ENCODE measurements around the gene FKBP7. TPM values are rescaled to one million over a fixed set of nuclear protein-coding genes. Genes with fewer than 3 reads are reported as not detected.
A peak's percentile ranks its signal among the peaks of the same experiment; 100 is the strongest.

FKBP7 gene
- total and polyA plus RNA-seq, 5 donors from 2014 or later: 0.42 to 3.1 (median 0.59) TPM

DNA sequence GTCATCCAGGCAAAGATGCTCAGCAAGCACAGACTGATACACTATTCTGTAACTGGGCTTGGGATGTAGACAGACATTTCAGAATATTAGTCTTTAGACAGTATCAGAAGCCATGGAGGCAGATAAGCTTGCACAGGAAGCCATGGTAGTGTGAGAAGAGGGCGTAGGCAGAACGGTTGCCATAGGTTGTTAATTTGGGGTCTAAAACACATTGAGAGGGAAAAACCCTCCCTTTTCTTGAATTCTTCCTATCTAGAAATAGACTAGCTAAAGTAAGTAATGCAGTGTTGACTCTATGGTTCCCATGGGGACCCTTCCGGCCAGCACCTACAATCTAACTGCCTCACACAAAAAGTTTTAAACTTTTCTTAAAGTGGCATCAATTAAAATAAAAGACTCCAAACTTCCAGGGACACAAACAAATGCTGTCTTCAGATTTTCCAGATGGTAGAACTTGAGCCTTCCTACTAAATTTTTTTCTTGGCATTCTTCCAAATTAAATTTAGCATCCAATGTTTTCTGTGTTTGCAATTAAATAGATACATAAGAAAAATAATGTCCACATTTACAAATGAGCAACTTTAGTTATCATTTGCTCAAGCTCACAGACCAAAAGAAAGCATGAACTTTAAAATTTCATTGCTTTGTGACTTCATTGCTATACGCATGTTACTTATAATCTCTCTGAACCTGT lies 29.3 kb downstream of the FKBP7 start:
- DNase-seq (peak in 1 of 3 donors; percentile 6), ATAC-seq (ENCODE audit: low read depth in 2 of 2) (no peak)
- no peaks in the 10 kb centered on the region for H3K9me3 Mint-ChIP-seq
- peaks cover 21% of the 10 kb centered on the region for H3K36me3 Mint-ChIP-seq
- H3K4me1 Mint-ChIP-seq: peaks cover 23 to 46% (median 38%) of the 10 kb centered on the region in 4 donors
- H3K4me1 ChIP-seq (ENCODE audit: control insufficient read depth, insufficient read depth, low read length, poor library complexity, severe bottlenecking): peaks cover 24% of the 10 kb centered on the region
- H3K4me3 ChIP-seq (ENCODE audit: low read depth, low read length): peak overlapping the region; percentile 88
- H3K27ac ChIP-seq (ENCODE audit: insufficient read depth, low read length, poor library complexity, severe bottlenecking): peak overlapping the region; percentile 98
- peak overlapping the region in 2 of 3 donors; percentile 92 to 95 for H3K27ac Mint-ChIP-seq
- H3K27me3 Mint-ChIP-seq: no peaks in the 10 kb centered on the region
- no peaks in the 10 kb centered on the region for H3K27me3 ChIP-seq (ENCODE audit: control insufficient read depth, insufficient read depth, low read length)
- peaks cover 32% of the 10 kb centered on the region for H3K36me3 ChIP-seq (ENCODE audit: control insufficient read depth, insufficient read depth, low read length)
- peak overlapping the region; percentile 90 to 99 (median 95) for H3K4me3 Mint-ChIP-seq
- no peaks in the 10 kb centered on the region for H3K9me3 ChIP-seq (ENCODE audit: control insufficient read depth in 2 of 2, low read length in 2 of 2)

DNA sequence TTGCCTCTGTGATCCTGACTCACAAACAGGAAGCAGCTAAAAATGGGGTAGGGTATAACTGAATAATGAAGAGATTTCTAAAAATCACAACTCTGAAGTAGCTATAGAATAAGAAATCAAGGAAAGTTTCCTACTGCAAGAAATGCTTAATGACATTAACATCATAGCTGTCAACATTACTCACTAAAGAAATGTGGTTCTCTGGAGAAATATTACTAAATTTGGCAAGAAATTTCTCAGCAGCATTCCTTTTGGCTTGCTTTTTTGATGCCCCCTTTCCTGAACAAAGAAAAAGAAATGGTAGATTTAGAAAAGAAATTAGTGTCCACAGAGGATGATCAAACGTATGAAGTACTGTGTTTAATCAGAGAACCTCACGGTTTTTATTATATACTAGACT lies 37.0 kb downstream of the FKBP7 start:
- DNase-seq (no peak), ATAC-seq (ENCODE audit: low read depth in 2 of 2) (no peak)
- Histone ChIP-seq H3K9me3 (ENCODE audit: control insufficient read depth in 2 of 2, low read length in 2 of 2) (no peaks in the 10 kb centered on the region), H3K27ac (ENCODE audit: insufficient read depth, low read length, poor library complexity, severe bottlenecking) (no peak overlapping the region), H3K4me1 (ENCODE audit: control insufficient read depth, insufficient read depth, low read length, poor library complexity, severe bottlenecking) (no peaks in the 10 kb centered on the region), H3K27me3 (ENCODE audit: control insufficient read depth, insufficient read depth, low read length) (no peaks in the 10 kb centered on the region), H3K36me3 (ENCODE audit: control insufficient read depth, insufficient read depth, low read length) (peaks cover 78% of the 10 kb centered on the region), H3K4me3 (ENCODE audit: low read depth, low read length) (no peak overlapping the region)
- Mint-ChIP-seq H3K27me3 (no peaks in the 10 kb centered on the region), H3K4me3 (no peak overlapping the region), H3K27ac (peak overlapping the region in 1 of 3 donors; percentile 3), H3K4me1 (peaks cover 8 to 16% (median 12%) of the 10 kb centered on the region in 4 donors), H3K9me3 (no peaks in the 10 kb centered on the region), H3K36me3 (peaks cover 48% of the 10 kb centered on the region)

DNA sequence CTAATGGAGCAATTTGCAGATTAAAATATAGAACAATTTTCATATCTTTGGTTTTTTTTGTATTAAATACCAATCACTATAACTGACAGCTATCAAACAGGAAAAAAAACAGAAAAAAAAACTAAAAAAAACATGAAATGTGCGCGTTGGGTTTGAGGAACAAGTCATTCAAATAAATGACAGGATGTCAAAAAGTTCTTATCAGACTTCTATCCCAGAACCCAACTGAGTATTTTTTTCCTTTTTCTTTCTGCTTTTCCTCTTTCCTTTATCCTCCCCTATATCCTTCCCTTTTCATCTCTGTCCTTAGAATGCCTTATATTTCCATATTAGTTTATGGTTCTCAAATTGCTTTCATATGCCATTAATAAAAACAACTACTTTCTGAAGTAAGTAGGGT lies 41.7 kb downstream of the FKBP7 start:
- no peaks in the 10 kb centered on the region for H3K9me3 Mint-ChIP-seq
- no peak overlapping the region for H3K27ac ChIP-seq (ENCODE audit: insufficient read depth, low read length, poor library complexity, severe bottlenecking)
- no peak for ATAC-seq (ENCODE audit: low read depth in 2 of 2)
- H3K36me3 ChIP-seq (ENCODE audit: control insufficient read depth, insufficient read depth, low read length): peaks cover 77% of the 10 kb centered on the region
- H3K4me1 ChIP-seq (ENCODE audit: control insufficient read depth, insufficient read depth, low read length, poor library complexity, severe bottlenecking): no peaks in the 10 kb centered on the region
- H3K4me3 Mint-ChIP-seq: no peak overlapping the region
- no peak overlapping the region for H3K4me3 ChIP-seq (ENCODE audit: low read depth, low read length)
- no peaks in the 10 kb centered on the region for H3K27me3 ChIP-seq (ENCODE audit: control insufficient read depth, insufficient read depth, low read length)
- peaks cover 39% of the 10 kb centered on the region for H3K36me3 Mint-ChIP-seq
- H3K4me1 Mint-ChIP-seq: peaks cover 0 to 3% (median 0%) of the 10 kb centered on the region in 4 donors
- no peaks in the 10 kb centered on the region for H3K27me3 Mint-ChIP-seq
- H3K9me3 ChIP-seq (ENCODE audit: control insufficient read depth in 2 of 2, low read length in 2 of 2): no peaks in the 10 kb centered on the region
- DNase-seq: no peak
- H3K27ac Mint-ChIP-seq: no peak overlapping the region

DNA sequence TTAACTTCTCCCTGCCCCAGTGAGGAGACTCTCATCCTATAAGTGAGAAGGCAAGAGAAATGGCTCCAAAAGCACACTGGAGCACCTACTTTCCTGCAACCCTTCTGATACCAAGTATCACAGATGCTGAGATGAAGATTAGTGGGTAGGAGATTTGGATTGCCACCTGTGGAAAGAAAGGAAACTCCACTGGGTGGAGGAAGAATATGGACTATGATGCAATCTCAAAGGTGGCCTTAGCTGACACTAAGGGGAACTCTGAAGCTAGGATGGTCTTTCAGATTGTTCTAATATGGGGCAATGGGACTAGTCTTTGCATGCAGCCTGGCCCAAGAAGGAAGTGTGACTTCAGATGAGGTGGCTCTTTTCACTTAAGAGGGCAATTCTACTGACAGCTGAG lies 49.1 kb downstream of the FKBP7 start:
- no peak for ATAC-seq (ENCODE audit: low read depth in 2 of 2)
- Histone ChIP-seq H3K27ac (ENCODE audit: insufficient read depth, low read length, poor library complexity, severe bottlenecking) (no peak overlapping the region), H3K27me3 (ENCODE audit: control insufficient read depth, insufficient read depth, low read length) (no peaks in the 10 kb centered on the region), H3K36me3 (ENCODE audit: control insufficient read depth, insufficient read depth, low read length) (peaks cover 50% of the 10 kb centered on the region), H3K4me1 (ENCODE audit: control insufficient read depth, insufficient read depth, low read length, poor library complexity, severe bottlenecking) (no peaks in the 10 kb centered on the region), H3K9me3 (ENCODE audit: control insufficient read depth in 2 of 2, low read length in 2 of 2) (peaks cover 0 to 5% of the 10 kb centered on the region in 2 experiments), H3K4me3 (ENCODE audit: low read depth, low read length) (no peak overlapping the region)
- DNase-seq: no peak
- H3K4me1 Mint-ChIP-seq: peaks cover 0 to 2% (median under 1%) of the 10 kb centered on the region in 4 donors
- no peak overlapping the region for H3K27ac Mint-ChIP-seq
- H3K9me3 Mint-ChIP-seq: peaks cover 0 to 17% (median 2%) of the 10 kb centered on the region in 7 donors
- H3K4me3 Mint-ChIP-seq: no peak overlapping the region
- H3K36me3 Mint-ChIP-seq: peaks cover 58% of the 10 kb centered on the region
- H3K27me3 Mint-ChIP-seq: no peaks in the 10 kb centered on the region

DNA sequence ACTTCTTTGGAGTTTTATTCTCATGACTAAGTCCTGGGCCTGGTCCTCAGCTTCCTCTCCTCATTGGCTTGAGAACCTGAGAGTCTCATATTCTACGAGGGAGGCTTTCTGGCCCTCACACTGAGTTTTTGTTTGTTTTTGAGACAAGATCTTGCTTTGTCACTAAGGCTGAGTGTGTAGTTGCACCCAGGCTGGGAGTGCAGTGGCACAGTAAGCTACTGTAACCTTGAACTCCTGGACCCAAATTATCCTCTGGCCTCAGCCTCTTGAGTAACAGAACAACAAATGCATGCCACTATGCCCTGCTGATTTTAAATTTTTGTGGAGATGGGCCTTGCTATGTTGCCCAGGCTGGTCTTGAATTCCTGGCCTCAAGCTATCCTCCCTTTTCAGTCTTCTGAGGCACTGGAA lies 50.0 kb downstream of the FKBP7 start:
- H3K9me3 ChIP-seq (ENCODE audit: control insufficient read depth in 2 of 2, low read length in 2 of 2): peaks cover 0 to 5% of the 10 kb centered on the region in 2 experiments
- Mint-ChIP-seq H3K27me3 (no peaks in the 10 kb centered on the region), H3K27ac (peak overlapping the region in 1 of 3 donors; percentile 47), H3K36me3 (peaks cover 63% of the 10 kb centered on the region), H3K9me3 (peaks cover 0 to 18% (median 2%) of the 10 kb centered on the region in 7 donors), H3K4me1 (peaks cover 0 to 6% (median 2%) of the 10 kb centered on the region in 4 donors), H3K4me3 (no peak overlapping the region)
- no peak overlapping the region for H3K4me3 ChIP-seq (ENCODE audit: low read depth, low read length)
- H3K27me3 ChIP-seq (ENCODE audit: control insufficient read depth, insufficient read depth, low read length): no peaks in the 10 kb centered on the region
- no peaks in the 10 kb centered on the region for H3K4me1 ChIP-seq (ENCODE audit: control insufficient read depth, insufficient read depth, low read length, poor library complexity, severe bottlenecking)
- H3K36me3 ChIP-seq (ENCODE audit: control insufficient read depth, insufficient read depth, low read length): peaks cover 43% of the 10 kb centered on the region
- DNase-seq: no peak
- no peak overlapping the region for H3K27ac ChIP-seq (ENCODE audit: insufficient read depth, low read length, poor library complexity, severe bottlenecking)
- ATAC-seq (ENCODE audit: low read depth in 2 of 2): peak in 1 of 2 donors; percentile 18

DNA sequence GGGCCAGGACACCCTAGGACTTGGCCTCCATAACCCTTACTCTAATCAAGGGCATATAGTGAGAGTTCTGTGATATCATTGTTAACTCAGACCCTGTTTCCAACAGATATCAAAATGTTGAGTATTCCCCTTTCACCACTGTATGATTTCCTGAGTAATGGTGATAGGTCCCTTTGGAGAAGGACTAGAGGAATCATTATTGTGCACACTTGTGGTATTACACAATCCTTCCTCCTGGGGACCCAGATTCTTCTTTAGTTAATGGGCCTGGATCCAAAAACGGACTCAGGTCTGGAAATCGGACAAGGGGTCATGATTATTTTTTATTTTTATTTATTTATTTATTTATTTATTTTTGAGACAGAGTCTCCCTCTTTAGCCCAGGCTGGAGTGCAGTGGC lies 50.9 kb downstream of the FKBP7 start:
- Histone ChIP-seq H3K4me1 (ENCODE audit: control insufficient read depth, insufficient read depth, low read length, poor library complexity, severe bottlenecking) (no peaks in the 10 kb centered on the region), H3K27me3 (ENCODE audit: control insufficient read depth, insufficient read depth, low read length) (no peaks in the 10 kb centered on the region), H3K9me3 (ENCODE audit: control insufficient read depth in 2 of 2, low read length in 2 of 2) (peaks cover 0 to 5% of the 10 kb centered on the region in 2 experiments), H3K4me3 (ENCODE audit: low read depth, low read length) (no peak overlapping the region), H3K27ac (ENCODE audit: insufficient read depth, low read length, poor library complexity, severe bottlenecking) (no peak overlapping the region), H3K36me3 (ENCODE audit: control insufficient read depth, insufficient read depth, low read length) (peaks cover 36% of the 10 kb centered on the region)
- Mint-ChIP-seq H3K4me3 (no peak overlapping the region), H3K36me3 (peaks cover 66% of the 10 kb centered on the region), H3K27ac (no peak overlapping the region), H3K9me3 (peaks cover 0 to 18% (median 2%) of the 10 kb centered on the region in 7 donors), H3K27me3 (no peaks in the 10 kb centered on the region), H3K4me1 (peaks cover 0 to 6% (median 2%) of the 10 kb centered on the region in 4 donors)
- ATAC-seq (ENCODE audit: low read depth in 2 of 2): no peak
- DNase-seq: no peak

DNA sequence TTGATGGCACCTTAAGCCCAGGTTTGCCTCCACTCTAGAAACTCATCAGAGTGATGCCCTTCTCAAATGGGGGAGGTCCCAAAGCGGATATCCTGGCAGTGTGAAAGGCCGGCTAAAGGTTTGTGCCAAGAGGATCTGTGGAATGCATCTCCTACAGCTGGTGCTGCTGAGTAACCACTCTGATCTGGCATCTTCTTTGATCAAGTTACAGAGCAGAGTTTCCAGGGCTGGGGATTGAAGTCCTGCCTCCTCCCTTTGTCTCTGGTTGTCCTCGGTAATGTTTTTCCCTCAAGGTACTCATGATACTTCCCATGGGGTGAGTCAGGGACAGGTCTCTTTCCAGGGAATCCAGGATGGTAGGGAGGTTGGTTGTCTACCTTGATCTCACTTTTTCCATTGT lies 52.0 kb downstream of the FKBP7 start:
- H3K27me3 ChIP-seq (ENCODE audit: control insufficient read depth, insufficient read depth, low read length): no peaks in the 10 kb centered on the region
- H3K4me1 ChIP-seq (ENCODE audit: control insufficient read depth, insufficient read depth, low read length, poor library complexity, severe bottlenecking): no peaks in the 10 kb centered on the region
- no peak overlapping the region for H3K27ac ChIP-seq (ENCODE audit: insufficient read depth, low read length, poor library complexity, severe bottlenecking)
- peaks cover 28% of the 10 kb centered on the region for H3K36me3 ChIP-seq (ENCODE audit: control insufficient read depth, insufficient read depth, low read length)
- peaks cover 66% of the 10 kb centered on the region for H3K36me3 Mint-ChIP-seq
- no peak overlapping the region for H3K4me3 ChIP-seq (ENCODE audit: low read depth, low read length)
- no peak overlapping the region for H3K4me3 Mint-ChIP-seq
- peaks cover 0 to 5% of the 10 kb centered on the region in 2 experiments for H3K9me3 ChIP-seq (ENCODE audit: control insufficient read depth in 2 of 2, low read length in 2 of 2)
- H3K9me3 Mint-ChIP-seq: peaks cover 0 to 18% (median 2%) of the 10 kb centered on the region in 7 donors
- H3K27me3 Mint-ChIP-seq: no peaks in the 10 kb centered on the region
- DNase-seq (no peak), ATAC-seq (ENCODE audit: low read depth in 2 of 2) (no peak)
- H3K27ac Mint-ChIP-seq: no peak overlapping the region
- peaks cover 0 to 6% (median 2%) of the 10 kb centered on the region in 4 donors for H3K4me1 Mint-ChIP-seq
